HG03439 (cell line): ENCODE data around the gene CCDC13.

Experiments used
- ATAC-seq: cut with Tn5 transposase; IDR thresholded peaks from one replicate; pipeline ENCODE4 v1.9.1; 2021; ENCODE audit warnings: mild to moderate bottlenecking, moderate library complexity; ENCODE audit not compliant: unreplicated experiment

CCDC13 gene

DNA sequence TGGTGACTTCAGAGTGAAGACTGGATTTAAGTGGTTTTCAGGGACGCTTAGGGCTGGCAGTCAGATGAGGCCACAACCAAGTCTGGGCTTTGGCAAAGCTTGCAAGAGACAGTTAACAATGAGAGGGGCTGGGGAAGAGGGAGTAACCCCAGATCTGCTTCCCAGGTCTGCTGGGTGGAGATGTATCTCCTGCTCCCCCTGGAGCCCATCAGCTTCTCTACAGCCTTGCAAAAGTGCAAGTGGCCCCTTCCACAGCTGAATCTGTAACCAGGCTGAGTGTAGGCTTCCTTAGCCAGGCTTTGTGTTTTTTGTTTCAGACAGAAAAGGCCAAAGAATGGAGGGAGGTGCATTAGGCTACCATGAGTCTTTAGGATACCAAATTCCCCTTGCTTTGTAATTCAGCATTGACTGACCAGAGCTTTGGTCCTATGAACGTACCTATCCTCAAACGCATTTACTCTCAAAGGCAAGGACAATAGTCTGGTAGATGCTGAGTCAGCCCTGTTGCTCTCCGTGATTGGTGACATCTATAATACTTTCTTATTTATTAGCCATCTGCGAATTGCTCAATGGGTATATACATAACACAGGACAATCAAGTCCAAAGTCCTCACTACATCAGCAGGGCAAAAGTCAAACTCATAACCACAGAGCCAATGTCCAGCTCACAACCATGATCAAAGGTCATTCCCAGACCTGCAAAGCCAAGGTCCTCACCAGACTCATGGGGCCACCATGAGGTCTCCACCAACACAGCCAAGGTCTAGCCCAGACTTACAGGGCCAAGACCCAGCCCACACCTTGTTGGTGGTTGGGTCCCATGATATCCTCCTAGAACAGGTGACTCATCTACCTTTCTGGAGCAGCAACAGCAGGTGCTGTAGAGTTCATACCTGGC lies 17.1 kb downstream of the CCDC13 start:
- ATAC-seq: no peak

GRCh38 chr3:42753757-42754156 lies 19.3 kb downstream of the CCDC13 start:
- no peak for ATAC-seq

DNA sequence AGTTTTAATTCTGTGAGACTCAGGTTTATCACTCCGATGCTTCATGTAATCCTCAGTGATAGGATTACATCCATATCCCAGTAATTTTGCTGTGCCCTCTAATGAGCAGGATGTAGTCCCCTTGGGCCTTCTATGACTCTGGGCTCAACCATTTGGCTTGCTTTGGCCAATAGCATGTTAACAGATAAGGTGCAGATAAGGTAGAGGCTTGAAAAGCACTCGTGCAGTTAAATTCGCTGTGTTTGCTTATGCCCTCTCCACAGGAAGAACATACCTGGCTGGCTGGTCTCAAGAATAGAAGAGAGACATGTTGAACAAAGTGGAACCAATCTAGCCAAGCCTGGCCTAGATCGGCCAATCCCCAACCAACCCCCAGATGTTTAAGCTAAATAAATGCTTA lies 20.1 kb downstream of the CCDC13 start:
- ATAC-seq: no peak

GRCh38 chr3:42752441-42752840 lies 20.6 kb downstream of the CCDC13 start:
- ATAC-seq: no peak

- ATAC-seq: no peak
Measured at GRCh38 chr3:42751609-42752008, 21.4 kb downstream of the CCDC13 start.

DNA sequence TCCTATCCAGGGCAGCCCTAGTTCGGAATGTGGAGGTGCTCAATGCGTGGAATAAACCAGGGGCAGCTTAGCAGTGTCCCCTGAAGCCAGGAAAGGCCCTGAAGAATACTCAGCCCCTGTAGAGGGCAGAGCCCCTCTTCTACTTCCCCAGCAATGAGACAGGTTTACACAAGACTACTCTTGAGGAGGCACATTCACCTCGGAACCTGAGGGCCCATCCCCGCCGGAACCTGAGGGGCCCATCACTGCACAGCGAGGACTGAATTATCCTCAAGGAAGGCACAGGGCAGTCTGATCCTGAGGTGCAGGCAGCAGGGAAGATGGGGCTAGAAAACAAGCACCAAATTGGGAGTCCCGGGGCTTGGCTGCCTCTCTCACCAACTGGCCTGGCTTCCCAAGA lies 22.2 kb downstream of the CCDC13 start:
- no peak for ATAC-seq

DNA sequence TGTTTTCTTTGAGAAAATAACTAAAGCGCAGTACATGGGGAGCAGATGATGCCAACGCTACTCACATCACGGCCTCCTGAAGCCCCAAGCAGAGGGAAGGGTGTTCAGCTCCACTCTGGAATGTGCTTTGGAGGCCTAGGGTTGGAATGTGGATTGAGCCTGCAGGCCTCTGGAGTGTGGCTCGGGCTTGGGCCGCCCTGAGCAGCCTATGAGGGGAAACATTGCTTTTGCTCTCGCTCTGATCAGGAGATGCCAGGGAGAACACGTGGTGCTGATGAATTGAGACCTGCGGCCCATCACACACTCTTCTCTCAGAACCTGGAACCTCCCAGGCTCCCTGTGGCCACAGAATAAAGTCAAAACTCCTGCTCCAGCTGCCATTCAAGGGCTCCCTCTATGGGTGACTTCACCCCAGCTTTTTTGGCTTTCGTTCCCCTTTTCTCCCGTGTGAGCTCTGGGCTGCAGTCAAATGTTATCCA lies 23.3 kb downstream of the CCDC13 start:
- ATAC-seq: no peak

DNA sequence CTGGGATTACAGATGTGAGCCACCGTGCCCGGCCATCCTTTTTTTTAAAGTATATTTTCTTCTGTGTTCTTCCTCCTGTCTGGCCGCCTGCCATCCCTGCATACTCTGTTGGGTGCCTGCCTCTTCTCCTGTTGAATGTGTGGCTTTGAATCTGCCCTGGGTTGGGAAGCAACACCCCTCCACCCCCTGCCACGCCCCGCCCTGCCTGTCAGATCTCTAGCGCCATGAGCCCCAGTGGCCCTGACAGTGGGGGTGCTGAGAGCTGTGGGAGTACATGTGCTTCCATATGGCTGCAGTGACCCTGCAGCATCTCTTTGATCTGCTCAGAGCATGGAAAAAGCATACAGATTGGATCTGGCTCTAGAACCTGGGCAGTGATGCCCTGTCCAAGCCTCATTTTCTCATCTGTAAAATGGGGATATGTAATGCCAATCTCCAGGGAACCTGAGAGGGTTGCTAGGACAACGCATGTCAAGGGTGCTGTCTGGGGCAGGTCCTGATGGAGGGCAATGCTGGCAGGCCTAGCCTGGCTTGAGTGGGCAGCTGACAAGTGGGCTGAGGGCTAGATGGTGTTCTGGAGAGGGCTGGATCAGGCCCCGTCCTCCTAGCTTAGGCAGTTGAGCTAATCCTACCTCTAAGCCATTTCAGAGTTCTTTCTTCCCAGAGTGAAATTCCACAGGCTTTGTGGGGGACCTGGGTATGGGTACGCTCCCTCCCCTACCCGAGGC lies 23.9 kb downstream of the CCDC13 start:
- no peak for ATAC-seq

- ATAC-seq: no peak
Measured at GRCh38 chr3:42747581-42747980, 25.5 kb downstream of the CCDC13 start.

GRCh38 chr3:42746455-42747450 lies 26.3 kb downstream of the CCDC13 start:
- ATAC-seq: no peak

- no peak for ATAC-seq
Measured at GRCh38 chr3:42745776-42746454, 27.1 kb downstream of the CCDC13 start.

- ATAC-seq: no peak
Measured at GRCh38 chr3:42745291-42745745, 27.7 kb downstream of the CCDC13 start.

DNA sequence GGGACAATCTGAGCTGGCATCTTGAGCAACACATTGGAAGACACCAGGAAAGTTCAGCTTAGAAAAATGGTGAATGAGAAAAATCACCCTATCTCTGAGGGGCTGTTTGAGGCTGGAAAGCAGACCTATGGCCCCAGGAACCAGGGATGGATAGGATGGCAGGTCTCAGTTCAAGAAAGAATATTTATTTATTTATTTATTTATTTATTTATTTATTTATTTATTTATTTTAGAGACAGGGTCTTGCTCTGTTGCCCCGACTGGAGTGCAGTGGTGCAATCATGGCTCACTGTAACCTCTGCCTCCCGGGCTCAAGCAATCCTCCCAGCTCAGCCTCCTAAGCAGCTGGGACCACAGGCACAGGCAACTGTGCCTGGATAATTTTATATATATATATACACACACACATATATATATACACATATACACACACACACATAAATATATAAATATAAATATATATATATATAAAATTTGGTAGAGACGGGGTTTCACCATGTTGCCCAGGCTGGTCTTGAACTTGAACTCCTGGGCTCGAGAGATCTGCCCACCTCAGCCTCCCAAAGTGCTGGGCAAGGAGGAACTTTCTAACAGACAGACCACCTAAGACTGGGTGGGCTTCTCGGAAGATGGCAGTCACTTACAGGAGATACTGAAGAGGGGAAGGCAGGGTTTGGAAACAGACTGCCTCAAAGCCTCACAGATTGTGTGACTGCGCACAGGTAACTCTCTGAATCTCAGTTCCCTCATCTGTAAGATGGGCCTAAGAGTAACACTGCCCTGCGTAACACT lies 29.7 kb downstream of the CCDC13 start:
- no peak for ATAC-seq

DNA sequence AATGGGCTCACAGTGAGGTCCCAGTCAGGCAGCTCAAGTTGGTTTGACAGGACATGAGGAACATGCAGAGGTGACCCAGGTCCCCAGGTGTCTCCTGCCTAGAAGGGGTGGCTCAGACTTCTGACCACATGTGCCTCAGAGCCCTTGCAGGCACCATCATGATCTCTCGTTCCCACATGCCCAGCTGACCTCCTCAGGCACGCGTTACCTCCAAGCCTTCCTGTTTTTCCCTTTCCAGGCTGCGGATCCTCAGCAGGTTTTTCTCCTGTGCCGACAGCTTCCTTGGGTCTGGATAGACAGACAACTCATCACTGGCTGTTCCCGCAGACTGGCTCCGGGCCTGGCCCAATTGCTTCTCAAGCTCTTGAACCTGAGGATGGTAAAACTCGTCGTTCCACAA lies 30.4 kb downstream of the CCDC13 start:
- ATAC-seq: no peak

GRCh38 chr3:42742259-42742658 lies 30.8 kb downstream of the CCDC13 start:
- no peak for ATAC-seq

DNA sequence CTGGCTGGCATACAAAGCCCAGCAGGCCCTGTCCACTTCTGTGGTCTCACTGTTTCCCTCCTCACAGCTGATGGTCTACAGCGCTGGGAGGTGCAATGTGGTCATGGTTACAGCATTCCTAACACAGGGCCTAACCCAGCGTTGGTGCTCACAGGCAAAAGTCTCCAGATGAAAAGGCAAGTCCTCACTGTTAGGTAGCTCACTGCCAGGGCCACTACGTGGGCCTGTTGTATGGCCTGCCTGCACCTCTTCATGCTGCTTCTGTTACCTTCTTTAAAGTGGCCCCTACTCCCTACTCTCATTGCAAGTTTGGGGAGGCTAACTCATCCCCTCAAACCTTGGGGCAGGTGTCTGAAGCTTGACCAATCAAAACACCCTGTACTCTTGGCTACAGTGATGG lies 31.3 kb downstream of the CCDC13 start:
- ATAC-seq: no peak

DNA sequence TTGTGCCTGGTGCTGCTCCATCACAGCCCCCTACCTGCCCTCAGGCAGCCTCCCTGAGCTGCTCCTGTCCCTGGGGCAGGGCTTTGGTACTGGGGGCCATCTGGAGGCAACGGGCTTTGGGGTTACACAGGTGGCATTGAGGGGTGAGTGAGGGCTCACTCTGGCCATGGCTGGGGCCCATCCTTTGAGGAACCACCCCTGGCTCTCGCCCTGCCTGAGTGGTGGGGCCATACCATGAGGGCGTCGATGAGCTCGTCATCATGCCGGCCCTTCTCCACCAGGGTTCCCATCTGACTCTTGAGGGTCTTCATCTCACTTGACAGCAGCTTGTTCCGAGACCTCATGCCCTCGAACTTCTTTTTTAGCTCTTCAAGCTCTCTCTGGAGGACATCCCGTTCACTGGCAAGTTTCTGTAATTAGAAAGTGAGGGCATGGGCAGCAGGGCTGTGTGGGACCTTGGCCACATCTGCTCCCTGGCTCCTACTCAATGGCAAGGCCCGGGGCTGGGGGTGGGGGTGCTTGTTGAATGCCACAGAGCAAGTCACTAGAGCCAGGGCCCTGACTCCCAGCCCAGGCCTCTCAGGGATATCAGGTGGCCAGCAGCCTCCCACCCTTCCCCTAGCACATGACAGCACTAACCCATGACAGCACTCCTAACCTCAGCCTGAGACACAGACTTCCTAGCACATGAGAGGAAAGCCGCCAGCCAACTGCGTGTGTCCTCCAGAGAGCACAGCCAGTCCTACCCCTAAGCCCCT lies 33.5 kb downstream of the CCDC13 start:
- no peak for ATAC-seq

GRCh38 chr3:42736531-42736930 lies 36.5 kb downstream of the CCDC13 start:
- no peak for ATAC-seq

DNA sequence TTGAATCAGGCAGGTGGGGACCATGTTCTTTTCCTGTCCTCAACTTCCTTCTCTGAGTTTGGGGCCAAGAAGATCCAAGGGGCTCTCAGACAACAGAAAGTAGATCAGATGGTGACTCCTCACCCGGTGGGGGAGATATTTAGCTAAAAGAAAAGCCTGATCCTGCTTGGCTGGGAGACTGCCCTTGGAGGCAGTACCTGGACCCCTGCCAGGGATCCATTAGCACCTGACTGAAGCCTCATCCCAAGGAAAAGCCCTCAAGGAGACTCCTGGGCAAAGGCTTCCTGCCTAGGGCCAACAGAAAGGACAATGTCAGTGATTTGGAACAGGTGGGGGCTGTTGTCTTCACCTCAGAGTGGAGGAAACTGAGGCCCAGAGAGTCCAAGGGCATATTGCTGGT lies 37.0 kb downstream of the CCDC13 start:
- no peak for ATAC-seq
